Karpas-422 (cell line): ENCODE data around the gene SPRN. TPM values are rescaled to one million over a fixed set of nuclear protein-coding genes. Genes with fewer than 3 reads are reported as not detected.

Source experiments
- DNase-seq: peaks from one replicate; pipeline ENCODE4 v3.0.0-alpha.2; 2015
- H2AFZ ChIP-seq: fragments of 200-600 bp; sonication (generic); 2 replicates; pipeline ENCODE4 v1.6.1; 2014; ENCODE audit warnings: antibody characterized with exemption, low read length, mixed read lengths
- H3K27ac ChIP-seq: fragments of 200-600 bp; sonication (generic); 2 replicates; pipeline ENCODE4 v1.5.1; 2014; ENCODE audit warnings: mild to moderate bottlenecking, low read length, moderate library complexity
- H3K27me3 ChIP-seq: fragments of 200-600 bp; sonication (generic); 2 replicates; pipeline ENCODE4 v1.6.1; 2014; ENCODE audit warnings: low read length, mixed read lengths
- H3K36me3 ChIP-seq: fragments of 200-600 bp; sonication (generic); 2 replicates; pipeline ENCODE4 v1.6.1; 2014; ENCODE audit warnings: low read length, mixed read lengths; ENCODE audit not compliant: insufficient read depth
- H3K4me1 ChIP-seq: fragments of 200-600 bp; sonication (generic); 2 replicates; pipeline ENCODE4 v1.6.1; 2014; ENCODE audit warnings: mild to moderate bottlenecking, low read length, mixed read lengths
- H3K4me2 ChIP-seq: fragments of 200-600 bp; sonication (generic); 2 replicates; pipeline ENCODE4 v1.6.1; 2014; ENCODE audit warnings: low read length, low read depth, mild to moderate bottlenecking; ENCODE audit not compliant: poor library complexity, severe bottlenecking
- H3K4me3 ChIP-seq: fragments of 200-600 bp; sonication (generic); 2 replicates; pipeline ENCODE4 v1.5.1; 2014; ENCODE audit warnings: mild to moderate bottlenecking, antibody characterized with exemption, low read length, mixed read lengths
- H3K79me2 ChIP-seq: fragments of 200-600 bp; sonication (generic); 2 replicates; pipeline ENCODE4 v1.6.1; 2014; ENCODE audit warnings: mild to moderate bottlenecking, low read length, mixed read lengths
- H3K9ac ChIP-seq: fragments of 200-600 bp; sonication (generic); 2 replicates; pipeline ENCODE4 v1.6.0; 2014; ENCODE audit warnings: low read length
- H3K9me2 ChIP-seq: fragments of 200-600 bp; sonication (generic), shearing (Covaris generic); replicated peaks from 2 replicates; pipeline ENCODE4 v1.6.0; 2014; ENCODE audit warnings: mild to moderate bottlenecking, low read length, moderate library complexity; ENCODE audit not compliant: insufficient read depth
- H3K9me3 ChIP-seq: fragments of 300-700, 200-600 bp; sonication (generic); 2 replicates; pipeline ENCODE4 v1.6.1; 2014; ENCODE audit warnings: low read length, mixed read lengths
- H4K20me1 ChIP-seq: fragments of 200-600 bp; sonication (generic); 2 replicates; pipeline ENCODE4 v1.6.1; 2014; ENCODE audit warnings: mild to moderate bottlenecking, antibody characterized with exemption, low read length, low read depth; ENCODE audit not compliant: insufficient read depth
- total RNA-seq: library from RNA; depleted of rRNA; stranded (reverse); fragments of >200 nt; shearing (Covaris generic); gene quantifications from 2 replicates; pipeline ENCODE4 v1.2.3, GENCODE V29; 2014; ENCODE audit warnings: low replicate concordance

The SPRN gene
- total RNA-seq, 1 experiment from 2014 or later: not detected

DNA sequence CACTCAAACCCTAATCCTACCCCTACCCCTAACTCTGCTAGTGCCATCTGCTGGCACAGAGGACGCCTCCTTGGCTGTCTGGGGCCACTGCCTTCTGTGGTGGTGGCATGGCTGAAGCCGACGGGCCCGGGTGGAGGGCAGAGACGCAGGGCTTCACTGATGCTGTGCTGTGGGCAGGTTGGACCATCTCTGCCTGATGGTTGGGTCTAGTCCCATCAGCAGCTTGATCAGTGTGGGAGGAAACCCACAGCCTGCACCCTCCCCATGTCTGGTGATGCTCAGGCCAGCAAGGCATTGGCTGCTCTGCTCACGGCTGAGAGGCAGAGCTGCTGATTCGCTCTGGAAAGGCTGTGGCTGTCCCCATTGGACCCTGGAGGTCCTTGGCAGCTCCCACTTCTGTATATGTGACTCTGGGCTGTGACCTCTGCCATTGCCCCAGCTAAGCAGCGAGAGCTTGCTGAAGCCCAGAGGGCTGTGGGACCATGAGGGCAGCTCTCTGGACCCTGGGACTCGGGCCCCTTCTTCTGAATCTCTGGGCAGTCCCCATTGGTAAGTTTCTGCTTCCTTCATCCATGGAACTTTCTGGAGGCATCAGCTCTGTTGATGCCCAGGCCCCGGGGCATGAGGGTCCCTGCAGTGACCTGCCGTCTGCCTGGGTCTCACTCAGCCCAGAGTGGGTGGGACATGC is 29.2 kb upstream of the SPRN start, which contains the start of gene SCART1:
Gene SCART1 (plus strand): TSS at position 430 of the 688 bp plus-strand sequence. CDS start 53 bp downstream, at position 483.
- DNase-seq: no peak
- H3K27ac ChIP-seq: no peak within 1 kb of the TSS
- H3K9me3 ChIP-seq: peaks cover 2% of the 10 kb centered on the region
- no peaks in the 10 kb centered on the region for H3K79me2 ChIP-seq
- H2AFZ ChIP-seq: no peak within 1 kb of the TSS
- no peaks in the 10 kb centered on the region for H3K27me3 ChIP-seq
- H3K9ac ChIP-seq: 0 out of 2 replicates have a peak within 1 kb of the TSS, but pooled peaks have one; percentile 14
- no peaks in the 10 kb centered on the region for H3K4me1 ChIP-seq
- no peak within 1 kb of the TSS for H3K4me2 ChIP-seq
- H4K20me1 ChIP-seq: no peaks in the 10 kb centered on the region
- H3K9me2 ChIP-seq: no peaks in the 10 kb centered on the region
- no peak within 1 kb of the TSS for H3K4me3 ChIP-seq
- no peaks in the 10 kb centered on the region for H3K36me3 ChIP-seq

DNA sequence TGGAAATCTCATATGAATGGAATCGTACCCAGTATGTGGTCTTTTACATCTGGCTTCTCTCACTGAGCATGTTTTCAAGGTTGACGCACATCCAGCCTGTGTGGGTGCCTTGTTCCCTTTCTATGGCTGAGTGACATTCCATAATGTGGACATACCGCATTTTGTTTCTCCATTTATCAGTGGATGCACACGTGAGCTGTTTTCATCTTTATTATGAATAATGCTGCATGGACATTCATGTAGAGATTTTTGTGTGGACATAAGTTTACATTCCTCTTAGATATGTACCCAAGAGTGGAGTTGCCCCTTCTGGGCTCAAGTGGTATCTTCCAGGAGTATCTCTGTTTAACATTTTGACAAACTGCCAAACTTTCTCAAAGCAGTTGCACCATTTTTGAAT is 28.0 kb upstream of the SPRN start:
- Histone ChIP-seq H3K79me2 (no peaks in the 10 kb centered on the region), H3K9me3 (peaks cover 15% of the 10 kb centered on the region)

DNA sequence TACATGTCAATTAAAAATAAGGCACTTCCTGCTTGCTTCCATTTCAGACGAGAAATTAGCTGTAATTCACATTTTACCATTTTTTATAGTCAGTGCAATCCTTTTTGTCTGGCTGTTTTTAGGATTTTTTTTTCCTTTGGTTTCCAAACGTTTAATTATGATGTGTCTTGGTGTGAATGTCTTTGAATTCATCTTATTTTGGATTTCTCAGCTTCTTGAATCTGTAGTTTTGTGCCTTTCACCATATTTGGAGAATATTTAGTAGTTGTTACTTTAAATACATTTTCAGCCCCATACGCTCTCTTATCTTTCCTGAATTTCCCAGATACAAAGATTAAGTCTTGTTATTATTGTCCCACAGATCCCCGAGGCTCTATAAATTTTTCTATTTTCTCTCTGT is 26.9 kb upstream of the SPRN start:
- Histone ChIP-seq H3K4me3 (no peak overlapping the region), H3K4me2 (no peak overlapping the region), H3K79me2 (no peaks in the 10 kb centered on the region), H4K20me1 (no peaks in the 10 kb centered on the region), H3K9me2 (no peaks in the 10 kb centered on the region), H3K27ac (no peak overlapping the region), H2AFZ (no peak overlapping the region), H3K9me3 (peaks cover 24% of the 10 kb centered on the region), H3K27me3 (no peaks in the 10 kb centered on the region), H3K4me1 (no peaks in the 10 kb centered on the region), H3K36me3 (no peaks in the 10 kb centered on the region), H3K9ac (no peak overlapping the region)
- DNase-seq: no peak

More for the DNA sequence above, 28.0 kb upstream of the SPRN start:
- no peak overlapping the region for H2AFZ ChIP-seq
- H3K27ac ChIP-seq: no peak overlapping the region
- no peak overlapping the region for H3K9ac ChIP-seq
- H4K20me1 ChIP-seq: no peaks in the 10 kb centered on the region
- H3K27me3 ChIP-seq: no peaks in the 10 kb centered on the region
- H3K4me2 ChIP-seq: no peak overlapping the region
- H3K36me3 ChIP-seq: no peaks in the 10 kb centered on the region
- H3K4me1 ChIP-seq: no peaks in the 10 kb centered on the region
- no peak for DNase-seq
- H3K4me3 ChIP-seq: no peak overlapping the region
- H3K9me2 ChIP-seq: no peaks in the 10 kb centered on the region

DNA sequence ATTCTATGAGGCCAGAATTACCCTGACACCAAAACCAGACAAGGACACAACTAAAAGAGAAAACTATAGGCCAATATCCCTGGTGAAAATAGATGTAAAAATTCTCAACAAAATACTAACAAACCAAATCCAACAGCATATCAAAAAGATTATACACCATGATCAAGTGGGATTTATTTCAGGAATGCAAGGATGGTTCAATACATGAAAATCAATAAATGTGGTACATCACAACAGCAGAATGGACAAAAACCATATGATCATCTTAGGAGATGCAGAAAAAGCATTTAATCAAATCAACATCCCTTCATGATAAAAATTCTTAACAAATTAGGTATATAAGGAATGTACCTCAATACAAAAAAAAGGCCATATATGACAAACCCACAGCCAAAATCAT is 23.7 kb upstream of the SPRN start:
- no peak overlapping the region for H3K4me3 ChIP-seq
- H2AFZ ChIP-seq: no peak overlapping the region
- no peaks in the 10 kb centered on the region for H3K36me3 ChIP-seq
- H3K27me3 ChIP-seq: no peaks in the 10 kb centered on the region
- no peaks in the 10 kb centered on the region for H3K4me1 ChIP-seq
- peaks cover 42% of the 10 kb centered on the region for H3K9me3 ChIP-seq
- no peaks in the 10 kb centered on the region for H4K20me1 ChIP-seq
- no peaks in the 10 kb centered on the region for H3K9me2 ChIP-seq
- no peak overlapping the region for H3K4me2 ChIP-seq
- DNase-seq: no peak
- no peaks in the 10 kb centered on the region for H3K79me2 ChIP-seq
- no peak overlapping the region for H3K9ac ChIP-seq
- H3K27ac ChIP-seq: no peak overlapping the region

DNA sequence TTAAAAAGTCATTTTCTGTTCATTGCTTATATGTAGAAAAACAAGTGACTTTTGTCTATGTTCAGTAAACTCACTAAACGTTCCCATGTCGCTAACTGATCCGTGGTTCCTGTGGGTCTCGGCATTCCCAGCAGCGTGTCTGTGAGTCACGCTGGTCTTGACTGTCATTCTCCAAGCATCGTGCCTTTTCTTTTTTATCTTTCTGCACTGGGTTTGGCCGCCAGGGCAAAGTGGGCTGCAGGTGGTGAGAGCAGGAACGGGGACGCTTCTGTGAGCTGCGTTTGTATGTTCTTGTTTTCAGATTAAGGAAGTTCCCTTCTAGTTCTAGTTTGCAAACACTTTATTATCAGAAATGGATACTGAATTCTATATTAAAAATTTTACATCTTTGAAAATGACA is 22.6 kb upstream of the SPRN start:
- Histone ChIP-seq H3K27me3 (no peaks in the 10 kb centered on the region), H3K79me2 (no peaks in the 10 kb centered on the region), H3K9ac (no peak overlapping the region), H3K9me3 (peaks cover 43% of the 10 kb centered on the region), H3K4me1 (no peaks in the 10 kb centered on the region), H3K27ac (no peak overlapping the region), H3K4me3 (no peak overlapping the region), H2AFZ (no peak overlapping the region), H3K4me2 (no peak overlapping the region), H4K20me1 (no peaks in the 10 kb centered on the region), H3K36me3 (no peaks in the 10 kb centered on the region), H3K9me2 (no peaks in the 10 kb centered on the region)
- no peak for DNase-seq

DNA sequence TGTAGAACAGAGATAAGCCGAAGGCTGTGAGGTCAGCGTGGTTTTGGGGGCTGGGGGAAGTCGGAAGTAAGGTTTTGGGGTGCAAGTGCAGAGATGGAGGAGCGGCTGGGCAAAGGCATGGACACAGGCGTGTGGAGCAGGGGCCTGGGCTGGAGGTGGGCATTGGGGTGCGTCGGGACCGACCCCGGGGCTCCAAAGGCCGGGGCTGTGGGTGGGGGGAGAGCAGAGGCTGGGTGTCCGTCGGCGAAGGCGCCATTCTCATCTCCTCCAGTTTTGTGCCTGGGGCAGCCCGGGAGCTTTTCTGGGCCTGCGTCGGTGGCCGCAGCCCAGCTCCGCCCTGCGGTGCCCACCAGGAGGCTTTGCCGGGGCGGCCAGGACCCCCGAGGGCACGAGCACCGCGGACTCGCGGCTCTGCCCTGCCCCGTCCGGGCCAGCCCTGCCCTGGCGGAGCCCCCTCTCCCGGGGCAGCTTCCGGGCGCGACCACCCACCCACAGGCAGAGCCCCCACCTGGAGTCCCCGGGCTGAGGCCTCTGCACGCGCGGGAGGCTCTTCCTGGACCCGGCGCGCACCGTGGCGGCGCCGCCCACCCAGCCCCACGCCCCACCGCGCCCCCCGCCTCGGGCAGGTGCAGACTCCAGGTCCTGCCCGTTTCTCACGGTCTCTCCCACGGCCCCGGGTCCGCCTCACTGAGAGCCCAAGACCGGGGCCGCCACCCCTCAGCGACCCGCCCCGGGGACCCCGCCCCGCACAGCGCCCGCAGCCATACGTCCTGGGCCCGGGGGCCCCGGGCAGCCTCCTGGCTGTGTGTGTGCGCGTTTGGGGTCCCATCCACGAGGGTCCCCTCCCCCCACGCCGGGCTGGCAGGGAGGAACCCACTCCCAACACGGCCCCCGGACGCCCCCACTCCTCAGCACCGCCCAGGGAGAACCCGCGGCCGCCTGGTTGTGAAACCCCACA is 21.6 kb upstream of the SPRN start:
- H3K4me3 ChIP-seq: no peak overlapping the region
- H3K9ac ChIP-seq: no peak overlapping the region
- no peaks in the 10 kb centered on the region for H4K20me1 ChIP-seq
- H3K9me3 ChIP-seq: peaks cover 43% of the 10 kb centered on the region
- no peaks in the 10 kb centered on the region for H3K9me2 ChIP-seq
- H3K4me2 ChIP-seq: no peak overlapping the region
- DNase-seq: no peak
- H2AFZ ChIP-seq: no peak overlapping the region
- no peaks in the 10 kb centered on the region for H3K79me2 ChIP-seq
- no peaks in the 10 kb centered on the region for H3K36me3 ChIP-seq
- no peaks in the 10 kb centered on the region for H3K4me1 ChIP-seq
- H3K27ac ChIP-seq: no peak overlapping the region
- no peaks in the 10 kb centered on the region for H3K27me3 ChIP-seq

DNA sequence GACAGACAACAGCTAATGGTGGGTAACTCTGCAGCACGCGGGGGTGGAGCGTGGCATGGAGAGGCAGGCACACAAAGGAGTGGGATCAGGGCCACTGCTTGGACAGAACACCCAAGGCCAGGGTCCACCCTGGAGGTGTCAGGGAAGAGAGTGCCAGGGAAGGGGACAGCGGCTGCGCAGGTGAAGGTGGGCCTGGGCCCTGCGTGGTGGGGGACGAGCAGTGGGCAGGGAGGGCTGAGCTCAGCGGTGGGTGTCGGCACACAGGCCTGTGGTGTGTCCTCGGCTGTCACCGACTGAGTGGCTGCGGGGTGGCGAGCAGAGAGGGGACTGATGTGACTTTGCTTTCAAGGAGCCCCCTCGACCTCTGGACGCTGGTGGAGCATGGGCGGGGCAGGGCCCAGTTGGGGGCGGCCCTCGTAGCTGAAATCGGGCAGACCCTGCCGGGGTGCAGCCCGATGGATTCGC is 20.9 kb upstream of the SPRN start:
- no peaks in the 10 kb centered on the region for H4K20me1 ChIP-seq
- no peaks in the 10 kb centered on the region for H3K9me2 ChIP-seq
- H3K9me3 ChIP-seq: peaks cover 43% of the 10 kb centered on the region
- H3K4me2 ChIP-seq: no peak overlapping the region
- no peak for DNase-seq
- H3K4me3 ChIP-seq: no peak overlapping the region
- no peaks in the 10 kb centered on the region for H3K79me2 ChIP-seq
- H3K27me3 ChIP-seq: no peaks in the 10 kb centered on the region
- no peak overlapping the region for H3K9ac ChIP-seq
- no peak overlapping the region for H2AFZ ChIP-seq
- H3K27ac ChIP-seq: no peak overlapping the region
- H3K36me3 ChIP-seq: no peaks in the 10 kb centered on the region
- H3K4me1 ChIP-seq: no peaks in the 10 kb centered on the region
